GM19395 (cell line): Measurements from ENCODE around the gene IFITM2.
A peak's percentile ranks its signal among the peaks of the same experiment; 100 is the strongest.
"Not testable (repeated sequence)": the region's sequence is repeated elsewhere in the genome, so short reads cannot be mapped to it uniquely, and the experiment has no call there.

ENCODE experiments used
- ATAC-seq: cut with Tn5 transposase; IDR thresholded peaks from one replicate; pipeline ENCODE4 v1.9.1; 2021; ENCODE audit warnings: mild to moderate bottlenecking, moderate library complexity; ENCODE audit not compliant: unreplicated experiment

IFITM2 gene

DNA sequence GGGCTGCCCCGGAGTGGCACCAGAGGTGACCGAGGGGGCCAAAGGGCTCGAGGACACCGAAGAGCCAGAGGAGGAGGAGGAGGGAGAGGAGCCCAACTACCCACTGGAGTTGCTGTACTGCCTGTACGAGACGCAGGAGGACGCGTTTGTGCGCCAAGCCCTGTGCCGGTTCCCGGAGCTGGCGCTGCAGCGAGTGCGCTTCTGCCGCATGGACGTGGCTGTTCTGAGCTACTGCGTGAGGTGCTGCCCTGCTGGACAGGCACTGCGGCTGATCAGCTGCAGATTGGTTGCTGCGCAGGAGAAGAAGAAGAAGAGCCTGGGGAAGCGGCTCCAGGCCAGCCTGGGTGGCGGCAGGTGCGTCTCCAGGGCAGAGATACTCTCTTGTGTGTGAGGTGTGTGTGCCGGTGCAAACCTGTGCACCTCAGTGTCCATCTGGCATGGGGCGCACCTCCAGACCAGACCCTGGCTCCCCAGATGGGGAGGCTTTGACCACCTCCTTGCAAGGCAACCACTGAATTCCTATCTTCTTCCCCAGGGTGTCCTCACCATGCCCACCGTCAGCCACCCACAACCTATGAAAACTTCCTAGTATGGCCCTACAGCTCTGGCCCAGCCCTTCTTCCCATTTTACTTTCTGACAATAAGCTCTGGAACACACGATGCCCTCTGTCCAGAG lies 26.0 kb upstream of the IFITM2 start:
- no peak for ATAC-seq

GRCh38 chr11:282171-282570 lies 25.4 kb upstream of the IFITM2 start:
- no peak for ATAC-seq

GRCh38 chr11:282630-283360 lies 24.8 kb upstream of the IFITM2 start:
- ATAC-seq: no peak

DNA sequence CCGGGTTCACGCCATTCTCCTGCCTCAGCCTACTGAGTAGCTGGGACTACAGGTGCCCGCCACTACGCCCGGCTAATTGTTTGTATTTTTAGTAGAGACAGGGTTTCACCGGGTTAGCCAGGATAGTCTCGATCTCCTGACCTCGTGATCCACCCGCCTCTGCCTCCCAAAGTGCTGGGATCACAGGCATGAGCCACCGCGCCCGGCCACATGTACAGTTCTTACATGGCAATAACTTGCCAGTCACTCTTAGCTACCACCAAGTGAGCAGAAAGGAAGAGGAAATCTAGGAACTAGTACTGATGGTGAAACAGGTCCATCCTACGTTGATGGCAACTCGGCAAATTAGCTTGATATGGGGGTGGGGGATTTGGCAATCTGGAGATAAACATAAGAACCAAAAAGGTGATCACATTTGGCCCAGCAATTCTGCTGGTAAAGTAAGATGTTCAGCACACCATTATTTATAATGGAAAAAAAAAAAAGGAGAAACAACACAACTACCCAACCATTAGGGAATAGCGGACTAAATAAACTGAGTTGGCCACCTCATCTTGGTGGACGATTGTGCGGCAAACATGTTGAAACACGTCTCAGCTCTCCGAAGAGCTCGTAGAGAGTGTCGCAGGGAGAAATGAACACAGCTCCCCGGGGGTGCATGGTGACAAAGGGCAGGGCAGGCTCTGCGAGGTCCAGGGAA lies 24.1 kb upstream of the IFITM2 start:
- no peak for ATAC-seq

DNA sequence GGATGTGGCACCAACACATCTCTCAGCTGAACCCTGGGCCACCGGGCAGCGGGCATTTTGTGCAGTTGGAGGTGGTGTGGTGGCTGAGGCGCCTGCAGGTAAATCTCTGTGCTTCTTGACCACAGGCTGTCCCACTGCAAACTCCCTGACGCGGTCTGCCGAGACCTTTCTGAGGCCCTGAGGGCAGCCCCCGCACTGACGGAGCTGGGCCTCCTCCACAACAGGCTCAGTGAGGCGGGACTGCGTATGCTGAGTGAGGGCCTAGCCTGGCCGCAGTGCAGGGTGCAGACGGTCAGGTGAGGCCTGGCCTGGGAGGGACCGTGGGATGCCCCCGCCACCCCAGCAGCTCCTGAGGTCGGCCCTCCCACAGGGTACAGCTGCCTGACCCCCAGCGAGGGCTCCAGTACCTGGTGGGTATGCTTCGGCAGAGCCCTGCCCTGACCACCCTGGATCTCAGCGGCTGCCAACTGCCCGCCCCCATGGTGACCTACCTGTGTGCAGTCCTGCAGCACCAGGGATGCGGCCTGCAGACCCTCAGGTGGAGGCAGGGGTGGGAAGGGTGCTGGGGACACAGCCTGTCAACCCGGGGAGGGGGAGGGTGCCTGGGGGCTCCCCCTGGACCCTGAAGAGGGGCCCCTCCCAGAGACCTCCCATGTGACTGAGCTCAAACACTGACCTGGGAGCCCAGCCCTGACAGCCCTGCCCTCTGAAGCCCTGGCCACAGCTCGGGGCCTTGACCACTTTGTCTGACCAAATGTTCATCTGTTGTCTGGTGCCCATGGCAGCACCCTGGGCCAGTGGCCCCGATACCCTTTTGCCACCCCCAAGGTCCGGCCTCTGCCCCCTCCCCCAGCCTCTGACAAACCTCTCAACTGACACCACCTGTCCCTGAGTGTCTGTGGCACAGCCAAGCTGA lies 23.3 kb upstream of the IFITM2 start:
- no peak for ATAC-seq

- no peak for ATAC-seq
Measured at GRCh38 chr11:285021-285893, 22.4 kb upstream of the IFITM2 start.

- ATAC-seq: no peak
Measured at GRCh38 chr11:285894-286220, 21.8 kb upstream of the IFITM2 start.

GRCh38 chr11:286977-287820 lies 20.4 kb upstream of the IFITM2 start:
- not testable (repeated sequence) for ATAC-seq

GRCh38 chr11:287821-288477 lies 19.7 kb upstream of the IFITM2 start:
- no peak for ATAC-seq

DNA sequence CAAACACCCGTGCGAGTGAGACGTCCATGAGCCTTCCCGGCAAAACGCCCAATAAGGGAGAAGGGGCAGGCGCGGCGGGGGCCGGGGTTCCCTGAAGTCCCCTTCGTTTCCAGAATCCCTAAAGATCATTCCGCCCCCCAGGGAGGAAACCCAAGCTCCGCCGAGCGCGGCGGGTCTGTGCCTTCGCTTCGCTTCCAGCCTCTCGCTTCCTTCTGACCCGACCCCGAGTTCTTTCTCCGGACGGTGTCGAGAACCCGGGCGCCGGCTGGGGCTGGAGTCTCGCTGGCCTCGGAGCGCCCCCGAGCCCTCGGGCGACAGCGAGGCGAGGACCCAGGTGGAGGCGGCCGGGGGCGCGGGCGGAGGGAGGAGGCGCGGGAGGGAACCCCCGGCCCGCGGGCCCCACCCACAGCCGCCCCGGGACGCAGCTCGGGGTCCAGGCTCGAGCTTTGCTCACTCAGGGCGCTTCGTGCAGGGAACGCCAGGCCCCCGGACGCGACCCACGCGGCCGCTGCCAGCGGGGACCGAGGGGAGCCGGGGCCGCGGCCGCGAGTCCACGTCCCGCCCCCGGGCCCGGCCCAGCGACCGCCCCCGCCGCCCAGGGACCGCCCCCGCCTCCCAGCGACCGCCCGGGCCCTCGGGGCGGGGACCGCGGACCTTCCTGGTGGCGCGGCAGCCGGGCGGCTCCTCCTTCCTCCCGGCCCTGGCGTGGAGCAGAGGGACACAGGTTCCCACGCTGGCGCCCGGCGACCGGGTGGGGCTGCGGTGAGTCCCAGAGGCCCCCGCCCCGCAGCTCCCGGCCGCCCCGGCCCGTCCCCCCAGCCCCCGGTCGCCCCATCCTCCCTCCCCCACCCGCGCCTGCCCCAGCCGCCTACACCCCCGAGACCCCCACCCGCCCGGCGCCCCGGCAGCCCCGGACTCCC lies 18.9 kb upstream of the IFITM2 start, which contains the start of gene PGGHG:
Gene PGGHG, plus strand, starts transcription at position 649 of the 920 bp plus-strand sequence. CDS start 691 bp downstream, outside the sequence.
- ATAC-seq: peak; percentile 64

GRCh38 chr11:289398-289711 lies 18.3 kb upstream of the IFITM2 start:
- no peak for ATAC-seq

- ATAC-seq: no peak
Measured at GRCh38 chr11:289712-290620, 17.6 kb upstream of the IFITM2 start.

GRCh38 chr11:290621-291231 lies 16.9 kb upstream of the IFITM2 start:
- ATAC-seq: no peak

- ATAC-seq: no peak
Measured at GRCh38 chr11:291281-292210, 16.1 kb upstream of the IFITM2 start.
